RCC 7860 (cell line): ENCODE measurements around the gene CPZ.
"Not testable (repeated sequence)": the region's sequence is repeated elsewhere in the genome, so short reads cannot be mapped to it uniquely, and the experiment has no call there.

ENCODE experiments used
- DNase-seq: peaks from one replicate; pipeline ENCODE4 v3.0.0-alpha.2; 2015; ENCODE audit warnings: low spot score
- FAIRE-seq: peaks from 2 replicates; lab custom pipeline; 2012; peaks lifted over from hg19 to GRCh38; lab: Jason Lieb, UNC

CPZ gene

GRCh38 chr4:8556341-8557150 lies 36.0 kb upstream of the CPZ start:
- no peak for DNase-seq
- no peak for FAIRE-seq

GRCh38 chr4:8557151-8558076 lies 35.2 kb upstream of the CPZ start:
- no peak for DNase-seq
- FAIRE-seq = no peak

GRCh38 chr4:8558080-8558960 lies 34.2 kb upstream of the CPZ start:
- FAIRE-seq (no peak), DNase-seq (no peak)

GRCh38 chr4:8559011-8559410 lies 33.6 kb upstream of the CPZ start:
- DNase-seq (no peak), FAIRE-seq (no peak)

GRCh38 chr4:8559524-8560264 lies 32.9 kb upstream of the CPZ start:
- FAIRE-seq = no peak
- no peak for DNase-seq

- FAIRE-seq (no peak), DNase-seq (no peak)
Measured at GRCh38 chr4:8560265-8561047, 32.1 kb upstream of the CPZ start.

GRCh38 chr4:8564595-8564994 lies 28.0 kb upstream of the CPZ start:
- FAIRE-seq (no peak), DNase-seq (no peak)

GRCh38 chr4:8568068-8568668 lies 24.4 kb upstream of the CPZ start:
- no peak for DNase-seq
- FAIRE-seq = no peak

GRCh38 chr4:8570201-8570600 lies 22.4 kb upstream of the CPZ start:
- FAIRE-seq = peak; percentile 16

GRCh38 chr4:8571702-8572685 lies 20.6 kb upstream of the CPZ start:
- DNase-seq (no peak), FAIRE-seq (no peak)

More at GRCh38 chr4:8570201-8570600, 22.4 kb upstream of the CPZ start:
- DNase-seq = no peak

- DNase-seq = no peak
- FAIRE-seq = no peak
Measured at GRCh38 chr4:8573266-8573665, 19.3 kb upstream of the CPZ start.

GRCh38 chr4:8574796-8575370 lies 17.7 kb upstream of the CPZ start:
- DNase-seq = no peak
- FAIRE-seq = no peak

GRCh38 chr4:8575457-8575856 lies 17.1 kb upstream of the CPZ start:
- FAIRE-seq (no peak), DNase-seq (no peak)

- FAIRE-seq, DNase-seq: not testable (repeated sequence)
Measured at GRCh38 chr4:8576591-8576990, 16.0 kb upstream of the CPZ start.

GRCh38 chr4:8577046-8577445 lies 15.5 kb upstream of the CPZ start:
- DNase-seq (no peak), FAIRE-seq (no peak)

GRCh38 chr4:8577972-8578371 lies 14.6 kb upstream of the CPZ start:
- DNase-seq (no peak), FAIRE-seq (no peak)

- no peak for FAIRE-seq
- DNase-seq = no peak
Measured at GRCh38 chr4:8578717-8579116, 13.8 kb upstream of the CPZ start.
